ENCODE measurements around the gene GTSF1L. TPM values are rescaled to one million over a fixed set of nuclear protein-coding genes. Genes with fewer than 3 reads are reported as not detected.
A peak's percentile ranks its signal among the peaks of the same experiment; 100 is the strongest.

Gene GTSF1L
- total and polyA plus RNA-seq, 9 of the 15 experiments (the other 6 are each of a cell fraction or from before 2014, with no cell fraction given): not detected

- no peak for TF ChIP-seq MGA (IDR thresholded peaks at IDR 0.05)
- TF ChIP-seq SETDB1 (IDR thresholded peaks at IDR 0.05; ENCODE audit: low read length): no peak
- TF ChIP-seq ZNF384 (IDR thresholded peaks at IDR 0.05; ENCODE audit: low read depth, low read length): no peak
- TF ChIP-seq ZHX1 (conservative IDR thresholded peaks at IDR 0.05; ENCODE audit: low read length): no peak
- TF ChIP-seq ID3 (CRISPR knock-in tag; IDR thresholded peaks at IDR 0.05): no peak
- TF ChIP-seq ID3 (tag; IDR thresholded peaks at IDR 0.05): peak; percentile 87
- TF ChIP-seq ZFP36 (IDR thresholded peaks at IDR 0.05; ENCODE audit: low read depth, low read length, partially characterized antibody): no peak
- TF ChIP-seq ZNF695 (CRISPR knock-in tag; IDR thresholded peaks at IDR 0.05): no peak
- no peak for TF ChIP-seq ZNF699 (CRISPR knock-in tag; IDR thresholded peaks at IDR 0.05; ENCODE audit: insufficient replicate concordance)
- TF ChIP-seq ATF1 (CRISPR knock-in tag; IDR thresholded peaks at IDR 0.05): no peak; the same call in 1 of the 2 replicates
- peak; percentile 95 for TF ChIP-seq ATF1 (tag; IDR thresholded peaks at IDR 0.05)
- no peak for TF ChIP-seq PHF21A (IDR thresholded peaks at IDR 0.05; ENCODE audit: borderline replicate concordance, low read depth)
- peak; percentile 86; the same call in 1 of the 2 replicates for TF ChIP-seq DMBX1 (CRISPR knock-in tag; IDR thresholded peaks at IDR 0.05; ENCODE audit: borderline replicate concordance)
- no peak for TF ChIP-seq HNRNPLL (IDR thresholded peaks at IDR 0.05; ENCODE audit: low read depth, low read length, poor library complexity, severe bottlenecking)
Measured at GRCh38 chr20:43690943-43691598, 35.7 kb downstream of the GTSF1L start (continued).
